ENCODE data around the gene ZNF665. TPM values are rescaled to one million over a fixed set of nuclear protein-coding genes. Genes with fewer than 3 reads are reported as not detected.
"Not testable (repeated sequence)": the region's sequence is repeated elsewhere in the genome, so short reads cannot be mapped to it uniquely, and the experiment has no call there.

ZNF665 gene
- total RNA-seq, 1 donor from 2014 or later: 5.8 TPM

- Mint-ChIP-seq H3K27ac (peak overlapping the region; percentile 100), H3K4me1 (peaks cover 38% of the 10 kb centered on the region), H3K36me3 (ENCODE audit: low read depth) (peaks cover 50% of the 10 kb centered on the region), H3K27me3 (no peaks in the 10 kb centered on the region), H3K4me3 (peak overlapping the region; percentile 100), H3K9me3 (peaks cover 12% of the 10 kb centered on the region)
- ATAC-seq (ENCODE audit: low read depth) (peak; percentile 88), DNase-seq (peak; percentile 88)
- no peak for TF ChIP-seq CTCF (IDR thresholded peaks at IDR 0.05)
- intact Hi-C loops (cut with micrococcal nuclease): loop anchor here (1.0 to 10.0 kb wide), 9 partner anchors 55 to 1038 kb away; partner anchors contain the start of genes NDUFA3, OSCAR, ZNF160 and ZNF525
- ChIA-PET POLR2A (interaction anchor here (0.5 to 0.7 kb wide), 2 partner anchors 234 to 824 kb away, joined by 3 read pairs; partner anchors contain the start of gene ZNF816), CTCF (no interaction called here)
Observed at GRCh38 chr19:53196777-53197396, 3.7 kb upstream of the ZNF665 start.

GRCh38 chr19:53195265-53195903 is 2.2 kb upstream of the ZNF665 start:
- Mint-ChIP-seq H3K36me3 (ENCODE audit: low read depth) (peaks cover 45% of the 10 kb centered on the region), H3K27ac (peak overlapping the region; percentile 30), H3K4me3 (peak overlapping the region; percentile 39), H3K4me1 (peaks cover 41% of the 10 kb centered on the region), H3K9me3 (peaks cover 7% of the 10 kb centered on the region), H3K27me3 (no peaks in the 10 kb centered on the region)
- intact Hi-C loops (cut with micrococcal nuclease): loop anchor here (1.0 to 10.0 kb wide), 9 partner anchors 57 to 1039 kb away; partner anchors contain the start of genes NDUFA3, OSCAR, ZNF677 and ZNF761
- CTCF ChIA-PET: interaction anchor here (0.6 to 2.4 kb wide), 8 partner anchors 13 to 551 kb away, joined by 3 to 12 read pairs (median 4); no protein-coding TSS in a partner anchor
- TF ChIP-seq CTCF (IDR thresholded peaks at IDR 0.05): no peak
- ATAC-seq (ENCODE audit: low read depth): peak; percentile 48
- POLR2A ChIA-PET: interaction anchor here (0.6 to 1.0 kb wide), 6 partner anchors 60 to 341 kb away, joined by 3 to 4 read pairs (median 3); no protein-coding TSS in a partner anchor
- peak; percentile 50 for DNase-seq

GRCh38 chr19:53193535-53194222 is 521 bp upstream of the ZNF665 start:
- H3K27ac Mint-ChIP-seq: peak overlapping the region; percentile 92
- intact Hi-C loops (cut with micrococcal nuclease): loop anchor here (1.0 to 10.0 kb wide), 3 partner anchors 34 to 1041 kb away; partner anchors contain the start of gene ZNF347
- CTCF ChIA-PET: interaction anchor here (2.4 kb wide), 1 partner anchor 553 kb away, joined by 12 read pairs; no protein-coding TSS in a partner anchor
- no peaks in the 10 kb centered on the region for H3K27me3 Mint-ChIP-seq
- H3K9me3 Mint-ChIP-seq: peaks cover 4% of the 10 kb centered on the region
- TF ChIP-seq CTCF (IDR thresholded peaks at IDR 0.05): no peak
- no peak for ATAC-seq (ENCODE audit: low read depth)
- H3K36me3 Mint-ChIP-seq (ENCODE audit: low read depth): peaks cover 38% of the 10 kb centered on the region
- DNase-seq: no peak
- H3K4me1 Mint-ChIP-seq: peaks cover 50% of the 10 kb centered on the region
- peak overlapping the region; percentile 95 for H3K4me3 Mint-ChIP-seq
- POLR2A ChIA-PET: interaction anchor here (1.1 kb wide), 1 partner anchor 1460 kb away, joined by 3 read pairs; no protein-coding TSS in a partner anchor

- TF ChIP-seq CTCF (IDR thresholded peaks at IDR 0.05): no peak
- H3K27me3 Mint-ChIP-seq: no peaks in the 10 kb centered on the region
- POLR2A ChIA-PET: no interaction called here
- H3K27ac Mint-ChIP-seq: no peak overlapping the region
- ATAC-seq (ENCODE audit: low read depth) (no peak), DNase-seq (no peak)
- CTCF ChIA-PET: no interaction called here
- H3K4me3 Mint-ChIP-seq: no peak overlapping the region
- peaks cover 7% of the 10 kb centered on the region for H3K9me3 Mint-ChIP-seq
- intact Hi-C loops (cut with micrococcal nuclease): loop anchor here (10.0 kb wide), 2 partner anchors 835 to 1045 kb away; no protein-coding TSS in a partner anchor
- peaks cover 38% of the 10 kb centered on the region for H3K4me1 Mint-ChIP-seq
- H3K36me3 Mint-ChIP-seq (ENCODE audit: low read depth): peaks cover 33% of the 10 kb centered on the region
Observed at GRCh38 chr19:53190253-53190652, 2.9 kb downstream of the ZNF665 start.

GRCh38 chr19:53189691-53190198 is 3.4 kb downstream of the ZNF665 start:
- H3K4me1 Mint-ChIP-seq: peaks cover 38% of the 10 kb centered on the region
- CTCF ChIA-PET; H3K4me3 Mint-ChIP-seq; H3K27ac Mint-ChIP-seq; DNase-seq; POLR2A ChIA-PET; H3K27me3 Mint-ChIP-seq; ATAC-seq (ENCODE audit: low read depth); H3K9me3 Mint-ChIP-seq: not testable (repeated sequence)
- intact Hi-C loops (cut with micrococcal nuclease): loop anchor here (10.0 kb wide), 2 partner anchors 835 to 1045 kb away; no protein-coding TSS in a partner anchor
- H3K36me3 Mint-ChIP-seq (ENCODE audit: low read depth): peaks cover 33% of the 10 kb centered on the region

GRCh38 chr19:53185155-53185882 is 7.8 kb downstream of the ZNF665 start:
- Mint-ChIP-seq H3K4me1 (peaks cover 20% of the 10 kb centered on the region), H3K4me3 (peak overlapping the region; percentile 17), H3K9me3 (peaks cover 14% of the 10 kb centered on the region), H3K27ac (peak overlapping the region; percentile 74), H3K36me3 (ENCODE audit: low read depth) (peaks cover 49% of the 10 kb centered on the region)
- peak; percentile 71 for ATAC-seq (ENCODE audit: low read depth)
- H3K27me3 Mint-ChIP-seq; DNase-seq; CTCF ChIA-PET; intact Hi-C loops (cut with micrococcal nuclease): not testable (repeated sequence)
- POLR2A ChIA-PET: interaction anchor here (0.6 kb wide), 1 partner anchor 1005 kb away, joined by 4 read pairs; no protein-coding TSS in a partner anchor

Data from activated B cell treated with CpG ODN at 0.5 μM for 24 hours (primary cell).